HCT116 (cell line): Measurements from ENCODE around the gene RGS7.
"Not testable (repeated sequence)": the region's sequence is repeated elsewhere in the genome, so short reads cannot be mapped to it uniquely, and the experiment has no call there.

Experiments
- CEBPB ChIP-seq: IDR thresholded peaks from 2 replicates; pipeline ENCODE4 v1.6.1; 2012; ENCODE audit warnings: low read depth
- CTCF ChIP-seq, 3 experiments: fragments of 200-600 bp in 1 of 3; sonication (generic) in 1 of 3; IDR thresholded peaks in 2 of 3; conservative IDR thresholded peaks in 1 of 3; 2 replicates each; pipeline ENCODE4 v1.5.1; 2012 to 2017; ENCODE audit warnings: low read depth in 2 of 3, low read length in 2 of 3, antibody characterized with exemption in 1 of 3, borderline replicate concordance in 1 of 3, control low read depth in 1 of 3, mild to moderate bottlenecking in 1 of 3, mixed read lengths in 1 of 3, mixed run types in 1 of 3, moderate library complexity in 1 of 3; ENCODE audit not compliant: insufficient read depth in 1 of 3
- POLR2A ChIP-seq: IDR thresholded peaks from 2 replicates; pipeline ENCODE4 v1.7.0; 2011; ENCODE audit warnings: borderline replicate concordance; ENCODE audit not compliant: insufficient read depth, insufficient read length; ENCODE audit errors: extremely low read depth
- SP1 ChIP-seq: IDR thresholded peaks from 2 replicates; pipeline ENCODE4 v1.6.1; 2012; ENCODE audit warnings: low read depth
- YY1 ChIP-seq: IDR thresholded peaks from 2 replicates; pipeline ENCODE4 v1.6.1; 2011; ENCODE audit warnings: low read length, low read depth, moderate library complexity, mild to moderate bottlenecking; ENCODE audit not compliant: insufficient replicate concordance; ENCODE audit errors: extremely low read depth

GRCh38 chr1:240762471-240762987 lies 594.5 kb downstream of the RGS7 start:
- TF ChIP-seq CTCF (IDR thresholded peaks at IDR 0.05 in 2 of 3, conservative IDR thresholded peaks at IDR 0.05 in 1 of 3; ENCODE audit: borderline replicate concordance in 1 of 3, insufficient read depth in 1 of 3, low read depth in 2 of 3, low read length in 2 of 3); POLR2A; SP1; CEBPB; YY1: not testable (repeated sequence)
